GM12864 (cell line): ENCODE measurements around the gene FMNL2.

Experiments
- DNase-seq: peaks from one replicate; pipeline ENCODE4 v3.0.0-alpha.2; 2011; ENCODE audit warnings: low read depth
- H3K4me3 ChIP-seq: 2 replicates; pipeline ENCODE4 v1.5.1; 2011; ENCODE audit warnings: mild to moderate bottlenecking, low read depth, low read length, control low read depth
- TF ChIP-seq, protein P1 (sequence below): IDR thresholded peaks from 2 replicates; pipeline ENCODE4 v1.5.1; 2011; ENCODE audit warnings: low read depth, mild to moderate bottlenecking, moderate library complexity, low read length, control low read depth, inconsistent platforms; ENCODE audit errors: missing control alignments

FMNL2 gene

DNA sequence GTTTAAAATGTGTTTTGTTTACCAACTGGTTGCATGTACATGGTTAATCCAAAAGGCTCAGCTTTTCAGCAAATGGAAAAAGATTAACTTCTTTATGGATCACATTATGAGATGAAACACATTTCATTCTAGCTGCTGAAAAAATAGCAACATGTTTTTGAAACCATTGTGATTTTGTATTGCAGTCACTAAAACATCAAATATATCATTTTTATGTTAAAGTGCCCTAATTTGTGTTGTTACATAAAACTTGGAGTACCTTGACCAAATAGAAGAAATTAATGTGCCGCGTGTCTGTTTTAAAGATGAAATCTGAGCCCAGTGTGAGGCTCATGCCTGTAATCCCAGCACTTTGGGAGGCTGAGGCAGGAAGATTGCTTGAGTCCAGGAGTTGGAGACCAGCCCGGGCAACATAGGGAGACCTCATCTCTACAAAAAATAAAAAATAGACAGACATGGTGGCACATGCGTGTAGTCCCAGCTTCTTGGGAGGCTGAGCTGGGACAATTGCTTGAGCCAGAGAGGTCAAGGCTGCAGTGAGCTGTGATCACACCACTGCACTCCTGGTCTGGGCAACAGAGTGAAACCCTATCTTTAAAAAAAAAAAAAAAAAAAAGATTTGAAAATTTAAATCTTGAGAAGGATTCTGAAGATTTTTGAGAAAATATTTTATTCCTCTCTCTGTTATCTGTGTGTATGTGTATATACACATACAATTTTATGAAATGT lies 96.6 kb downstream of the FMNL2 start:
- TF ChIP-seq, protein P1, sequence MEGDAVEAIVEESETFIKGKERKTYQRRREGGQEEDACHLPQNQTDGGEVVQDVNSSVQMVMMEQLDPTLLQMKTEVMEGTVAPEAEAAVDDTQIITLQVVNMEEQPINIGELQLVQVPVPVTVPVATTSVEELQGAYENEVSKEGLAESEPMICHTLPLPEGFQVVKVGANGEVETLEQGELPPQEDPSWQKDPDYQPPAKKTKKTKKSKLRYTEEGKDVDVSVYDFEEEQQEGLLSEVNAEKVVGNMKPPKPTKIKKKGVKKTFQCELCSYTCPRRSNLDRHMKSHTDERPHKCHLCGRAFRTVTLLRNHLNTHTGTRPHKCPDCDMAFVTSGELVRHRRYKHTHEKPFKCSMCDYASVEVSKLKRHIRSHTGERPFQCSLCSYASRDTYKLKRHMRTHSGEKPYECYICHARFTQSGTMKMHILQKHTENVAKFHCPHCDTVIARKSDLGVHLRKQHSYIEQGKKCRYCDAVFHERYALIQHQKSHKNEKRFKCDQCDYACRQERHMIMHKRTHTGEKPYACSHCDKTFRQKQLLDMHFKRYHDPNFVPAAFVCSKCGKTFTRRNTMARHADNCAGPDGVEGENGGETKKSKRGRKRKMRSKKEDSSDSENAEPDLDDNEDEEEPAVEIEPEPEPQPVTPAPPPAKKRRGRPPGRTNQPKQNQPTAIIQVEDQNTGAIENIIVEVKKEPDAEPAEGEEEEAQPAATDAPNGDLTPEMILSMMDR: no peak
- no peak for DNase-seq
- no peak overlapping the region for H3K4me3 ChIP-seq

GRCh38 chr2:152432206-152432653 lies 97.3 kb downstream of the FMNL2 start:
- no peak overlapping the region for H3K4me3 ChIP-seq
- TF ChIP-seq, protein P1: no peak
- DNase-seq: no peak

- no peak for DNase-seq
- TF ChIP-seq, protein P1: no peak
- H3K4me3 ChIP-seq: no peak overlapping the region
Measured at GRCh38 chr2:152432765-152433164, 97.8 kb downstream of the FMNL2 start.

DNA sequence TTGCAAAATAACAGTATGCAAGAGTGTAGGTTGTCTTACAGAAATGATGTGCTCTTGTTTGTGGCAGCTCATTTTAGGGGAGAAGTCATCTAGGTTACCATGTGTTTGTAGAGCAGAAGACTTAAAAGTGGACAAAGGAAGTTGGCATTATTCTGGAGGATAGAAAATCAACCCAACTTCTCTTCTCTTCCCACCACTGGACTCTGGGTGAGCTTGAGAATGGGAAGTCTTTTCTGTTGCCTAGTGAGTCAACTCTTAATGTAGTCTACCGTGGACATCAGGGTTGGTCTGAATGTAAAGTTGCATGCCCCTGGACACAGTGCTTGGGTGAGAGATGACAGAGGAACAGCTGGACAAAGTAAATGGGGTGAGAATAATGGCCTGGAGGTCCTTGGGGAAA lies 98.3 kb downstream of the FMNL2 start:
- TF ChIP-seq, protein P1: no peak
- DNase-seq: no peak
- no peak overlapping the region for H3K4me3 ChIP-seq

GRCh38 chr2:152433791-152434190 lies 98.8 kb downstream of the FMNL2 start:
- no peak overlapping the region for H3K4me3 ChIP-seq
- TF ChIP-seq, protein P1: no peak
- DNase-seq: no peak

- no peak for DNase-seq
- no peak overlapping the region for H3K4me3 ChIP-seq
- TF ChIP-seq, protein P1: no peak
Measured at GRCh38 chr2:152434395-152435182, 99.6 kb downstream of the FMNL2 start.

DNA sequence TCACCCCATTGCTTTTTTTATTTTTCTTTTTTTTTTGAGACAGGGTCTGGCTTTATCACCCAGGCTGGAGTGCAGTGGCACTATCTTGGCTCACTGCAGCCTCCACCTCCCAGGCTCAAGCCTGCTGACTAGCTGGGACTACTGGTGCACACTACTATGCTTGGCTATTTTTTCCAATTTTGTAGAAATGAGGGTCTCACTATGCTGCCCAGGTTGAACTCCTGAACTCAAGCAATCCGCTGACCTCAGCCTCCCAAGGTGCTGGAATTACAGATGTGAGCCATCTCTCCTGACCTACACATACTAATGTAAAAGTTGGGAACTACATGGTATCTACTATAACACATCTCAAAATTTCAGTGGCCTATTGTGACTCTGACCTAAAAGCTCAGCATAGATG lies 101.2 kb downstream of the FMNL2 start:
- TF ChIP-seq, protein P1: no peak
- no peak overlapping the region for H3K4me3 ChIP-seq
- DNase-seq: no peak
